ENCODE data around the gene FBXW9.

The FBXW9 gene

DNA sequence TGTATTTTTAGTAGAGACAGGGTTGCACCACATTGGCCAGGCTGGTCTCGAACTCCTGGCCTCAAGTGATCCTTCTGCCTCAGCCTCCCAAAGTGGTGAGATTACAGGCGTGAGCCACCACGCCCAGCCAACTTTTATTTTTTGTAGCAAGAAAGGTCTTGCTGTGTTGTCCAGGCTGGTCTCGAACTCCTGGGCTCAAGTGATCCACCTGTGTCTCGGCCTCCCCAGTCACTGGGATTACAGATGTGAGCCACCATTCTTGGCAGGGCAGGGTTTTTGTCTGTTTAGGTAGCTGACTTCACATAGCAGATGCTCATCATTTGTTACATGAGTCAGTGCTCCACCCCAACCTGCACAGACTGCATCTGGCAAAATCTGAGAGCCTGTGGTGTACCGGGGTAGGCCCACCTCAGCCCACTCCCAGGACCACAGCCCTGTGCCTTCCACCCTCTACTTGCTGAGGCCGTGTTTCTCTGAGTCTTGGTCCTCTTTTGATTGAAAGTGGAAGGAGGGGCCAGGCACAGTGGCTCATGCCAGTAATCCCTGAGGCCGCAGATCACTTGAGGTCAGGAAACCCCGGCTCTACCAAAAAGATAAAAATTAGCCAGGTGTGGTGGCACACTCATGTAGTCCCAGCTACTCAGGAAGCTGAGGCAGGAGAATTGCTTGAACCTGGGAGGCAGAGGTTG lies 31.5 kb upstream of the FBXW9 start:
- TF ChIP-seq NFIC (IDR thresholded peaks at IDR 0.05): no peak
- TF ChIP-seq, protein P1, sequence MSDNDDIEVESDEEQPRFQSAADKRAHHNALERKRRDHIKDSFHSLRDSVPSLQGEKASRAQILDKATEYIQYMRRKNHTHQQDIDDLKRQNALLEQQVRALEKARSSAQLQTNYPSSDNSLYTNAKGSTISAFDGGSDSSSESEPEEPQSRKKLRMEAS (IDR thresholded peaks at IDR 0.05): no peak

DNA sequence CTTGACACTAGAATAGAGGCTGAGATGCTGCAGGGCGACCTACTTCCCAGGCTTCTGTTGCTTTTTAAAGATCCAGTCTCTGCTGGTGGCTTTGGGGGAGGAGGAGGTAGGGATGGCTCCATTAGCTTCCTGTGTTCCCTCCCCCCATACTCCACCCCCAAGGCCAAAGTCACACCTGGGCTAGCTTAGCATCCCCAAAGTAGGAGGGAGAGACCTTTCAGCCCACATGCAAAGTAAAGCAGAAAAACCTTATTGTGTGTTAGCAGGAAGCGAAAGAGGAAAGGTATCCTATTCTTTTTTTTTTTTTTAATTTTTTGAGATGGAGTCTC lies 30.5 kb upstream of the FBXW9 start:
- TF ChIP-seq EGR1 (IDR thresholded peaks at IDR 0.05): no peak
- no peak for TF ChIP-seq FOXM1 (IDR thresholded peaks at IDR 0.05; ENCODE audit: borderline replicate concordance, low read depth)
- TF ChIP-seq CEBPB (IDR thresholded peaks at IDR 0.05): no peak
- TF ChIP-seq NFIC (IDR thresholded peaks at IDR 0.05): no peak
- TF ChIP-seq YY1 (IDR thresholded peaks at IDR 0.05; ENCODE audit: low read depth): no peak
- TF ChIP-seq TEAD4 (IDR thresholded peaks at IDR 0.05): no peak
- no peak for TF ChIP-seq ZBTB7A (IDR thresholded peaks at IDR 0.05; ENCODE audit: low read depth)
- TF ChIP-seq CREB1 (IDR thresholded peaks at IDR 0.05; ENCODE audit: low read depth): no peak
- TF ChIP-seq TAF1 (IDR thresholded peaks at IDR 0.05; ENCODE audit: low read depth): no peak
- TF ChIP-seq, protein P2, sequence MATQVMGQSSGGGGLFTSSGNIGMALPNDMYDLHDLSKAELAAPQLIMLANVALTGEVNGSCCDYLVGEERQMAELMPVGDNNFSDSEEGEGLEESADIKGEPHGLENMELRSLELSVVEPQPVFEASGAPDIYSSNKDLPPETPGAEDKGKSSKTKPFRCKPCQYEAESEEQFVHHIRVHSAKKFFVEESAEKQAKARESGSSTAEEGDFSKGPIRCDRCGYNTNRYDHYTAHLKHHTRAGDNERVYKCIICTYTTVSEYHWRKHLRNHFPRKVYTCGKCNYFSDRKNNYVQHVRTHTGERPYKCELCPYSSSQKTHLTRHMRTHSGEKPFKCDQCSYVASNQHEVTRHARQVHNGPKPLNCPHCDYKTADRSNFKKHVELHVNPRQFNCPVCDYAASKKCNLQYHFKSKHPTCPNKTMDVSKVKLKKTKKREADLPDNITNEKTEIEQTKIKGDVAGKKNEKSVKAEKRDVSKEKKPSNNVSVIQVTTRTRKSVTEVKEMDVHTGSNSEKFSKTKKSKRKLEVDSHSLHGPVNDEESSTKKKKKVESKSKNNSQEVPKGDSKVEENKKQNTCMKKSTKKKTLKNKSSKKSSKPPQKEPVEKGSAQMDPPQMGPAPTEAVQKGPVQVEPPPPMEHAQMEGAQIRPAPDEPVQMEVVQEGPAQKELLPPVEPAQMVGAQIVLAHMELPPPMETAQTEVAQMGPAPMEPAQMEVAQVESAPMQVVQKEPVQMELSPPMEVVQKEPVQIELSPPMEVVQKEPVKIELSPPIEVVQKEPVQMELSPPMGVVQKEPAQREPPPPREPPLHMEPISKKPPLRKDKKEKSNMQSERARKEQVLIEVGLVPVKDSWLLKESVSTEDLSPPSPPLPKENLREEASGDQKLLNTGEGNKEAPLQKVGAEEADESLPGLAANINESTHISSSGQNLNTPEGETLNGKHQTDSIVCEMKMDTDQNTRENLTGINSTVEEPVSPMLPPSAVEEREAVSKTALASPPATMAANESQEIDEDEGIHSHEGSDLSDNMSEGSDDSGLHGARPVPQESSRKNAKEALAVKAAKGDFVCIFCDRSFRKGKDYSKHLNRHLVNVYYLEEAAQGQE (IDR thresholded peaks at IDR 0.05; ENCODE audit: low read depth): no peak
- TF ChIP-seq TCF12 (IDR thresholded peaks at IDR 0.05; ENCODE audit: low read depth): no peak
- no peak for TF ChIP-seq EP300 (IDR thresholded peaks at IDR 0.05; ENCODE audit: borderline replicate concordance)

DNA sequence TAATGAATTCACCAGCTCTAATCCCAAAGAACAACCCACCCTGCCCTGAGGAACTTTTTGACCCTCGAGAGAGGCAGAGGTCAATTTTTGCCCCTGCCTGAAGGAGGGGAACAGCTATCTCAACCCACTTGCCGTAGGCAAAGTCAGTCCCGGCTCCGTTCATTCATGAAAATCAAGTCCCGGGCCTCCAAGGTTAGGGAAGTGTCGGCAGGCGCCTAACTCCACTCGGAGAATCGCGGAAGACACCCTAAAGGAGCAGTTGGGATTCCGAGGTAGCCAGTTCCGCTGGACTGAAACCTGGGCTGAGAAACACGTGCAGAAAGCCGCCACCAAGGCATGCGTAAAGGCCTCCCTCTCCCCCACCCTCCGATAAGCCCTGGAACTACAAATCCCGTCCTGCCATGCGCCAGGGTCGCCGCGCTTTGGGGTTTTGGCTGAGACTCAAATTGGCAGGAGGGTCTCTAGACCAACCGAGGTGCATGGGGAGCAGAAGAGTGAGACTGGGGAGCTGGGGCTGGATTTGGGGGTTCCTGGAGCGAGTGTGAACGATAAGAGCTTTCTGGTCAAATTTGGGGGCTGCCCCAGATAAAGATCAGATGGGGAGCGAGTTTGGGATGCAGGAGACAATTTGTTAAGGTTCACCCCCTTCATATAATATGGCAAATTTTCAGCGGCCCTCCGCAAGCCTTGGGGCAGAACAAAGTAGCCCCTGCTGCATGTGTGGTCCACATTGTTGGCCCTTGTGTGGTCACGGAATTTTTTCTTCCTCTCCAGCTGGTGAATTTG lies 27.4 kb upstream of the FBXW9 start, which contains the start of gene TNPO2:
TNPO2 (minus strand) TSS at position 292 of the 786 bp plus-strand sequence. CDS start 2,955 bp downstream, outside the sequence.
- TF ChIP-seq RAD21 (IDR thresholded peaks at IDR 0.05; ENCODE audit: low read depth) (no peak), ZBTB7A (IDR thresholded peaks at IDR 0.05; ENCODE audit: low read depth) (0 out of 2 replicates have a peak, but pooled peaks have one; percentile 49), NFIC (IDR thresholded peaks at IDR 0.05) (no peak; the same call in 1 of the 2 replicates), CREB1 (IDR thresholded peaks at IDR 0.05; ENCODE audit: low read depth) (no peak), EGR1 (IDR thresholded peaks at IDR 0.05) (no peak), TCF12 (IDR thresholded peaks at IDR 0.05; ENCODE audit: low read depth) (no peak), EP300 (IDR thresholded peaks at IDR 0.05; ENCODE audit: borderline replicate concordance) (no peak), TAF1 (IDR thresholded peaks at IDR 0.05; ENCODE audit: low read depth) (no peak), FOXM1 (IDR thresholded peaks at IDR 0.05; ENCODE audit: borderline replicate concordance, low read depth) (no peak), TEAD4 (IDR thresholded peaks at IDR 0.05) (no peak)
- TF ChIP-seq, protein P1 (IDR thresholded peaks at IDR 0.05): peak; percentile 81
- TF ChIP-seq, protein P3, sequence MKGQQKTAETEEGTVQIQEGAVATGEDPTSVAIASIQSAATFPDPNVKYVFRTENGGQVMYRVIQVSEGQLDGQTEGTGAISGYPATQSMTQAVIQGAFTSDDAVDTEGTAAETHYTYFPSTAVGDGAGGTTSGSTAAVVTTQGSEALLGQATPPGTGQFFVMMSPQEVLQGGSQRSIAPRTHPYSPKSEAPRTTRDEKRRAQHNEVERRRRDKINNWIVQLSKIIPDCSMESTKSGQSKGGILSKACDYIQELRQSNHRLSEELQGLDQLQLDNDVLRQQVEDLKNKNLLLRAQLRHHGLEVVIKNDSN (IDR thresholded peaks at IDR 0.05): 0 out of 2 replicates have a peak, but pooled peaks have one; percentile 27

DNA sequence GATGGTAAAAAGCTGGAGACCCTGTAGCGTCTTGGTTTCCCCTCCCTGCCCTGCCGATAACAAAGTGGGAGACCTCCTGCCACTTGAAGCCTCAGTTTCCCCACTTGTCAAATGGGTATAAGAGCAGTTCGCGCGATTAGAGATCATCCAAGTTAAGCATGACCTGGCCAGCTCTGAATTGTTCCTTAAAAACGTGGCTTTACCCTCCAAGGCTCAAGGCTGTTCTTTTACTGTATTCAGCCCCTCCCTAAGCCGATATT lies 26.9 kb upstream of the FBXW9 start:
- TF ChIP-seq RAD21 (IDR thresholded peaks at IDR 0.05; ENCODE audit: low read depth): no peak
- TF ChIP-seq, protein P2 (IDR thresholded peaks at IDR 0.05; ENCODE audit: low read depth): no peak
- TF ChIP-seq TAF1 (IDR thresholded peaks at IDR 0.05; ENCODE audit: low read depth): no peak
- no peak for TF ChIP-seq YY1 (IDR thresholded peaks at IDR 0.05; ENCODE audit: low read depth)
- TF ChIP-seq EP300 (IDR thresholded peaks at IDR 0.05; ENCODE audit: borderline replicate concordance): no peak
- no peak for TF ChIP-seq TCF12 (IDR thresholded peaks at IDR 0.05; ENCODE audit: low read depth)
- no peak for TF ChIP-seq ZBTB7A (IDR thresholded peaks at IDR 0.05; ENCODE audit: low read depth)

DNA sequence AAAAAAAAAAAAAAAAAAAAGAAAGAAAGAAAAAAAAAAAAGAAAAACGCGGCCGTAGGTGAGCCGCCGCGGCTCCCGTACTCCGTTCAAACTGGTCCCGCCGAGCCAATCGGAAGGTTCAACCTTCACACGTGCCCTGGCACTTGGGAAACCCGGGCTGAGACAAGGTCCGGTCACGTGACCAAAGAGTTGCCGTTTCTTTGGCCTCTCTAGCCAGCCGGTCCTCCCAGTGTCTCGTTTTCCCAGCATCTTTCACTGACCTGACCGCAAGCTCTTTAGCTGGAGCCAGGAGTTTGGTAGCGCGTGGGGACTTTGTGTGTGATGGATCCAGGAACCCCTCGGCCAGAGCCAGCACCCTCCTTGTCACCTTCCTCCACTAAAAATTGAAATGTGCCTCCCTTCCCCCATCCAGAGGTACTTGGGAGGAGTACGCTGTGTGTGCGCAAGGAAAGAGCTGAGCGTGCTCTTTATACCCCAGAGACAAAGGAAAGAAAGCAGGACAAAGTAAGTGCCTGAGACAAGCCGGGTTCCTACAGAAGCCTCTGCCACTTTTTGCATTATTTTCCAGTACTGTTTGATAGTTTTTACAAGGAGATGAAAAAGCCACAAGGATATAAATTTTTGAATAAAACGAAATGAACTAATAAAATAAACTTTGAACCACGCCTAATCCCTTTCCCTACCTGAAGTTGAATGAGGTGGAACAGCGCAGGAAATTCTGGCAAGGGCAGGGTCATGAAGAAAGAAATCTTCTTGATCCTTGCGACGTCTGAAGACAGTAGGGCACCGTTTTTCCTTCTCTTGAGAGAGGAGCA lies 26.3 kb upstream of the FBXW9 start:
- TF ChIP-seq CEBPB (IDR thresholded peaks at IDR 0.05) (peak; percentile 60; the same call in 1 of the 2 replicates), EP300 (IDR thresholded peaks at IDR 0.05; ENCODE audit: borderline replicate concordance) (peak; percentile 31; the same call in 1 of the 2 replicates), RAD21 (IDR thresholded peaks at IDR 0.05; ENCODE audit: low read depth) (no peak), TCF12 (IDR thresholded peaks at IDR 0.05; ENCODE audit: low read depth) (peak; percentile 56), CREB1 (IDR thresholded peaks at IDR 0.05; ENCODE audit: low read depth) (peak; percentile 62; the same call in 1 of the 2 replicates), EGR1 (IDR thresholded peaks at IDR 0.05) (no peak), YY1 (IDR thresholded peaks at IDR 0.05; ENCODE audit: low read depth) (0 out of 2 replicates have a peak, but pooled peaks have one; percentile 34), TEAD4 (IDR thresholded peaks at IDR 0.05) (0 out of 2 replicates have a peak, but pooled peaks have one; percentile 22), ZBTB7A (IDR thresholded peaks at IDR 0.05; ENCODE audit: low read depth) (no peak), TAF1 (IDR thresholded peaks at IDR 0.05; ENCODE audit: low read depth) (peak; percentile 58), FOXM1 (IDR thresholded peaks at IDR 0.05; ENCODE audit: borderline replicate concordance, low read depth) (peak; percentile 75), NFIC (IDR thresholded peaks at IDR 0.05) (peak; percentile 32; the same call in 1 of the 2 replicates)
- TF ChIP-seq, protein P2 (IDR thresholded peaks at IDR 0.05; ENCODE audit: low read depth): no peak
- TF ChIP-seq, protein P3 (IDR thresholded peaks at IDR 0.05): peak; percentile 99
- TF ChIP-seq, protein P1 (IDR thresholded peaks at IDR 0.05): peak; percentile 97
